ENCODE results near the gene DNMT3B. TPM values are rescaled to one million over a fixed set of nuclear protein-coding genes. Genes with fewer than 3 reads are reported as not detected.
"Not testable (repeated sequence)": the region's sequence is repeated elsewhere in the genome, so short reads cannot be mapped to it uniquely, and the experiment has no call there.

Gene DNMT3B
- total RNA-seq, 1 experiment from 2014 or later, result 7.1 TPM

DNA sequence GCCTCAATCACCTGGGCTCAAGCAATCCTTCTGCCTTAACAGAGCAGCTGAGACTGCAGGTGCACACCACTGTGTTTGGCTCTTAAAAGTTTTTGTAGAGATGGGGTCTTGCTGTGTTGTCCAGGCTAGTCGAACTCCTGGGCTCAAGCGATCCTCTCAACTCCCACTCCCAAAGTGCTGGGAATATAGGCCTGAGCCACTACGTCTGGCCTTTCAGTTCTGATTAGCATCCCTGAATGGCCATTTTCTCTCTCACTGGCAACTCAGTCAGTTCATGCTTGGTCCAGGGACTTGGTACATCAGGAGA lies 28.5 kb downstream of the DNMT3B start:
- no peak for DNase-seq (ENCODE audit: low read depth)

GRCh38 chr20:32792316-32792715 lies 30.1 kb downstream of the DNMT3B start:
- DNase-seq (ENCODE audit: low read depth), result no peak

GRCh38 chr20:32792731-32793458 lies 30.7 kb downstream of the DNMT3B start:
- DNase-seq (ENCODE audit: low read depth), result no peak

- DNase-seq (ENCODE audit: low read depth), result no peak
Measured at GRCh38 chr20:32796383-32796948, 34.3 kb downstream of the DNMT3B start.

DNA sequence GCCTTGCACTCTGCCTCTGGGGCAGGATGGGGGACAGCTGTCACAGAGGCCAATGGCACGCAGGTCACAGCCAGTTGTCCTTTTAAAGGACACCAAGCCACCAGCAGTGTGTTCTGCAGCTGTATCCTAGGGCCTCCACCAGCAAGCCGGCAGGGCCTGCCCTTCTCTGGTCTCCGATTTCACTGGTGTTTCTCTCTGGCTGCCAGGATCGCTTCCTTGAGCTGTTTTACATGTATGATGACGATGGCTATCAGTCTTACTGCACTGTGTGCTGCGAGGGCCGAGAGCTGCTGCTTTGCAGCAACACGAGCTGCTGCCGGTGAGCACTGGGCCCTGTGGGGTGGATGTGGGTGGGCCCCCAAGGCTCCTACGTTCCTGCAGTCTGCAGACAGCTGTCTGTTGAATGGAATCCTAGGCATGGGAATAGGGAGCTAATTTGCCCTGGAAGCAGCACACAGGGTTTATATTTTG lies 34.8 kb downstream of the DNMT3B start:
- no peak for DNase-seq (ENCODE audit: low read depth)

- DNase-seq (ENCODE audit: low read depth), result not testable (repeated sequence)
Measured at GRCh38 chr20:32797571-32797970, 35.4 kb downstream of the DNMT3B start.

DNA sequence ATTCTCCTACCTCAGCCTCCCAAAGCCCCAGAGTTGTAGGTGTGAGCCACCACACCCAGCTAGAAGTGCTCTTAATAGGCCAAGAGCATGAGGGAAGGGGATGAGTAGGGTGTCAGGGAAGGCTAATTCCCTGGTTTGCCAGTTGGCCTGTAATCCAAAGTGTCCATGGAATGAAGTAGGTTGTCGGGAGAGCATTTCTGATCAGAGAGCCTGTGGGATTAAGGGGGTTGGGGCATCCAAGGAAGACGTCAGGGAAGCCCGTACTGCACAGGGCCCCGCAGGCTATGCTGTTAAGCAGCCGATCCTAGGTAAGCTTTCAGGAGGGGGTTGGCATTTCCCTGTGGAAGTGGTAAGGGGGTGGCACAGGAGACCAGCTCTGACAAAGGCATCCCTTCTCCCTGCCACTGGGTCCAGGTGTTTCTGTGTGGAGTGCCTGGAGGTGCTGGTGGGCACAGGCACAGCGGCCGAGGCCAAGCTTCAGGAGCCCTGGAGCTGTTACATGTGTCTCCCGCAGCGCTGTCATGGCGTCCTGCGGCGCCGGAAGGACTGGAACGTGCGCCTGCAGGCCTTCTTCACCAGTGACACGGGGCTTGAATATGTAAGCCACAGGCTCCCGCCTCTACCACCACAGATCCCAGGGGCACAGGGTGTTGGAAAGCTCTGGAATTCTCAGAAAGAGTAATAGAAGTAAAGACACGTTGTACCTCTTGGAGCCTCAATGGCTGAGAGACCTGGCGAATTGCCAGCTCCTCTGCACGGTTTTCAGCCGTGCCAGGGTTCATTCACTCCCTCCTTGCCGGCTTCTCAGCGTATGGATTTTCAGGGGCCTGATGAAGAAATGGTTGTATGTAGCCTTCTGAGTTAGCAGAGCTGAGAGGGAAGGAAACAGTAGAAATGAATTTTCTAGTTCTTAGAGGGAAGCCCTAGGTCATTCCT lies 36.1 kb downstream of the DNMT3B start:
- no peak for DNase-seq (ENCODE audit: low read depth)

GRCh38 chr20:32803092-32803491 lies 40.9 kb downstream of the DNMT3B start:
- no peak for DNase-seq (ENCODE audit: low read depth)

DNA sequence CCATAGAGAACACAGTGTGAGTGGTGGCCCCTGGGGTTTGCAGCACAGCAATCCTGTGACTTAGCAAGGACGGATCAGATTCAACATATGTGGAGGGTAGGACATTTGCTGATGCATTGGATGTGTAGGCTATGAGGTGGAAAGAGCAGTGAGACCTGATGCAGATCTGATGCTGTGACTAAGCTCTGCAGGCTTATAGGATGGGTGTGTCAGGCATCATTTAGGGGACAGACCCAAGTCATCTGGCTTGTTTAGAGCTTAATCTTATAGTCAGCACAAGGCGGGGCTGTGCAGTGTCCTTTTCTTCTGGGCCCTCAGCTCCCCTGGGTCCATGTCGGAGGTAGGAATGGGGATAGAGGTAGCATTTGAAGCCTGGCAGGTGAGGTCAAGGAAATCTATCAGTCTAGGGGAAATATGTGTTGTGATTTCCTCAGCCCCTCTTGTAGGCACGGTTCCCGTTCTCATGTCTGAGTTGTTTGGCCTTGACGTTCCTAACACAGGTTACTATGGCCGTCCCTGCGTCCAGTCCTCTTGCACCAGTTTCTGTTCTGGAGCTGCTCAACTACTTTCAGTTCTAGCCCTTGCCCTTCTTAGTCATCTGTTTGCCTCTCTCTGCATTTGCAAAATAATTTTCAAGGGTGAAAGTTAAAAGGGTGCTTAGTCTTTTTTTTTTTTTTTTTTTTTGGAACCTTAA lies 42.0 kb downstream of the DNMT3B start:
- no peak for DNase-seq (ENCODE audit: low read depth)

GRCh38 chr20:32804817-32805216 lies 42.6 kb downstream of the DNMT3B start:
- DNase-seq (ENCODE audit: low read depth), result peak; percentile 28

GRCh38 chr20:32805721-32806120 lies 43.5 kb downstream of the DNMT3B start:
- no peak for DNase-seq (ENCODE audit: low read depth)

DNA sequence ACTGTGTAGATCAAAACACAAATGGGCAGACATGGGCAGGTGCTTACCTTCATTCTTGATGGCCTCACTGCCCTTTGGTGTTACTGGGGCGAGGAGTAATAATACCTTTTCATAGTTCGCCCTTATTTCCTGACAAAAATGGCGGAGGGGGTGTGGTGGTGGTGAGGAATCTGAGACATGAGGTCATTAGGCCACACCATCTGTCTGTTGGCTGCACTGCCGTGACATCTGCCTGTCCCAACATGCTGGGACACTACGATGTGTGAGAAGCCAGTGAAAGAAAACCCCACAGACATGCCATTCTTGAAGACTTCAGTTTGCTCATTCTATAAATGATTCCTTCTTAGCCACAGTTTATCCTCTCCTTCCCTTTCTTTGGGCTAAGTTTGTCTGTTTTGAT lies 44.2 kb downstream of the DNMT3B start:
- no peak for DNase-seq (ENCODE audit: low read depth)

DNA sequence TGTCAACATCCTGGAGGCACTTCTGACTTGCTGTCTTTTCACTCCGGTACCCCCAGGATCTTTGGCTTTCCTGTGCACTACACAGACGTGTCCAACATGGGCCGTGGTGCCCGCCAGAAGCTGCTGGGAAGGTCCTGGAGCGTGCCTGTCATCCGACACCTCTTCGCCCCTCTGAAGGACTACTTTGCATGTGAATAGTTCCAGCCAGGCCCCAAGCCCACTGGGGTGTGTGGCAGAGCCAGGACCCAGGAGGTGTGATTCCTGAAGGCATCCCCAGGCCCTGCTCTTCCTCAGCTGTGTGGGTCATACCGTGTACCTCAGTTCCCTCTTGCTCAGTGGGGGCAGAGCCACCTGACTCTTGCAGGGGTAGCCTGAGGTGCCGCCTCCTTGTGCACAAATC lies 45.5 kb downstream of the DNMT3B start:
- no peak for DNase-seq (ENCODE audit: low read depth)

DNA sequence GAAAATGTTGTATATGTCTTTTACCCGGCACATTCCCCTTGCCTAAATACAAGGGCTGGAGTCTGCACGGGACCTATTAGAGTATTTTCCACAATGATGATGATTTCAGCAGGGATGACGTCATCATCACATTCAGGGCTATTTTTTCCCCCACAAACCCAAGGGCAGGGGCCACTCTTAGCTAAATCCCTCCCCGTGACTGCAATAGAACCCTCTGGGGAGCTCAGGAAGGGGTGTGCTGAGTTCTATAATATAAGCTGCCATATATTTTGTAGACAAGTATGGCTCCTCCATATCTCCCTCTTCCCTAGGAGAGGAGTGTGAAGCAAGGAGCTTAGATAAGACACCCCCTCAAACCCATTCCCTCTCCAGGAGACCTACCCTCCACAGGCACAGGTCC lies 46.3 kb downstream of the DNMT3B start:
- no peak for DNase-seq (ENCODE audit: low read depth)

DNA sequence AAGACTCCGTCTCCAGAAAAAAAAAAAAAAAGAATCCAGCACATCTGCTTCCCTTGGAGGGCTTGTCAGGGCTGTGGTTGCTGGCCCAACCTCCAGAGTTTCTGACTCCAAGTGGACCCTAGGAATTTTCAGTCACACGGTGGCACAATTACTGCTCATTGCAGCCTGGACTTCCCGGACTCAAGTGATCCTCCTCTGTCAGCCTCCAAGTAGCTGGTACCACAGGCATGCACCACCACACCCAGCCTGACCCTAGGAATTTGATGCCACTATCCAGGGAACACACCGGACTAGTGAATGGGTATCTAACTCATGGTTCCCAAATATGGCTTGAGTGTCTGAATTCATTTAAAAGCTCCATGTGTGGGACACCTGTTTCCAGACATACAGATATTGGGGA lies 47.7 kb downstream of the DNMT3B start:
- no peak for DNase-seq (ENCODE audit: low read depth)

GRCh38 chr20:32810941-32811340 lies 48.8 kb downstream of the DNMT3B start:
- DNase-seq (ENCODE audit: low read depth), result no peak

DNA sequence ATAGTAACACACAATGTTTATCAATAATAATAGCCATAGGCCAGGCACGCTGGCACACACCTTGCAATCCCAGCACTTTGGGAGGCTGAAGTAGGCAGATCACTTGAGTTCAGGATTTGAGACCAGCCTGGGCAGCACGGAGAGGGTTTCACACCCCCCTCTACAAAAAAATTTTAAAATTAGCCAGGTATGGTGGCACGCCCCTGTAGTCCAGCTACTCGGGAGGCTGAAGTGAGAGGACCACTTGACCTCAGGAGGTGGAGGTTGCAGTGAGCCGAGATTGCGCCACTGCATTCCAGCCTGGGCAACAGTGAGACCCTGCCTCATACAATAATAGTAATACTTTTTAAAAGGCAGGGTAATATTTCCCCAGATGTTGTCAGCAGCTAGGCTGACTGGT lies 49.7 kb downstream of the DNMT3B start:
- no peak for DNase-seq (ENCODE audit: low read depth)

DNA sequence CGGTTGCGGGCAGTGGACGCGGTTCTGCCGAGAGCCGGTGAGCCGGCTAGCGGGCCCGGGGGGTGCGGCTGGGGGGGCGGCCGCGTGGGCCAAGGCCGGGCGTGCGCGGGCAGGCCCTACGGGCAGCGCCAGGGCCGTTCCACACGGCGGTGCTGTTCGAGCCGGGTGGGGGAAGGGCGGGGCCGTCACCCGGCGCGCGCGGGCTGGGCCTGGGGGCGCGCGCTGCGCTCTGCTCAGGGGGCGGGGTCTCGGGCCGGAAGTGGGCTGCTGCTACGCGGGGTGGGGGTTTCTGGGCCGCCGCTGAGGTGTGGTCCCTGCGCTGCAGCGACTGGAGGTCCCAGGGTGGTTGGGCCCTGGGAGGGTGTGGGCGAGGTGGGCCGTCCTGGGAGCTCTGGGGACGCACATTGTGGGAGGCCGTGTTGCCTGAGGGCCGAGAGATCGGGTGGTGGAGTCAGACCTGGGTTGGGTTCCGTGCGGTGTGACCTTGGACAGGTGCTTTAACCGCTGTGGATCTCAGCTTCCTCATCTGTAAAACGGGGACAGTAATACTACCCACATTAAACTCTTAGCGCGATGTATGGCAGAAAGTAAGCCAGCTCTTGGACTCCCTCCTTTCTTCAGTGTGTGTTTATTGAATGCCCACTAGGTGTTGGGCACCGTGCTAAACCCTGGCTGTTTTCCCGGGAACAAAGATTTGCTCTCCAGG lies 58.0 kb downstream of the DNMT3B start:
- DNase-seq (ENCODE audit: low read depth), result peak; percentile 67

- no peak for DNase-seq (ENCODE audit: low read depth)
Measured at GRCh38 chr20:32820698-32821377, 58.7 kb downstream of the DNMT3B start.

GRCh38 chr20:32822225-32822624 lies 60.0 kb downstream of the DNMT3B start:
- no peak for DNase-seq (ENCODE audit: low read depth)

GRCh38 chr20:32823078-32823477 lies 60.9 kb downstream of the DNMT3B start:
- DNase-seq (ENCODE audit: low read depth), result peak; percentile 94
